NCI-H187 treated with DMSO at 0.1 percent for 48 hours (cell line): ENCODE results near the gene KCND2.
"Not testable (repeated sequence)": the region's sequence is repeated elsewhere in the genome, so short reads cannot be mapped to it uniquely, and the experiment has no call there.

ENCODE experiments used
- DNase-seq: peaks from one replicate; lab custom pipeline; 2025; lab: John Stamatoyannopoulos, UW

The KCND2 gene

GRCh38 chr7:120502132-120502531 is 229.2 kb downstream of the KCND2 start:
- no peak for DNase-seq

DNA sequence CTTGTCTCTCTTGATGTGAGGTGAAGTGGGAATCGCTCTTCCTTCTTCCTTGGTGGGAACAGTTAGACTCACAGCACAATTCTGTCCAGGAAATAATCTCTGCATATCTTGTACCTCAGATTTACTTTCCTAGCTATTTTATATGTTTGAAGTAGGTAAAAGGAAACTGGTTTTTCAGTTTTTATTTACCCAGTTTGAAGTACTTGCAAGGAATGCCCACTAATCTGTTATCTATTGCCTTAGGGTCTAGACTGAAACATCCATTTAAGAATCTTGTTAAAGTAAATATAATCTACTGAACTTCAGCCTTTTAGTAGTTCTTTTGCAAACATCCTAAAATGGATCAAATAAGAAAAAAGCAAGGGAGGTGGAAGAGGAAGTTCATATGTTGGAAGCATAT is 229.8 kb downstream of the KCND2 start:
- DNase-seq: no peak

DNA sequence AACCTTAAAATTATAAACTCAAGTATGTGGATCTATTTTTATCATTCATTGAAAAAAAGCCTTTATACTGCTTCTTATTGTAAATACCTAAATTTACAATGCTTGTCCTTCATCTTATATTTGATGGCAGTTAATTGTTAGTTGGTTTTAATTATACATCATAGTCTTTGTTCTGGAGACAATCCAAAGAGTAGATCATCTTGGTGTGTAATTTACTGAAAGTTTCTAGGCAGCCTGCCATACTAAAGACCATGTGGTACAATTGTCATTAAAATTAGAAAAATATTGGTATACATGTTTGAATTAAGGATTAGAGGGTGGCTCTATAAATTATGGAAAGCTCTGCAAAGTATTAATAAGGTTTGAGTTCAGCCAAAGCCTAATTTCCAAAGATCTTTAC is 231.4 kb downstream of the KCND2 start:
- DNase-seq: no peak

DNA sequence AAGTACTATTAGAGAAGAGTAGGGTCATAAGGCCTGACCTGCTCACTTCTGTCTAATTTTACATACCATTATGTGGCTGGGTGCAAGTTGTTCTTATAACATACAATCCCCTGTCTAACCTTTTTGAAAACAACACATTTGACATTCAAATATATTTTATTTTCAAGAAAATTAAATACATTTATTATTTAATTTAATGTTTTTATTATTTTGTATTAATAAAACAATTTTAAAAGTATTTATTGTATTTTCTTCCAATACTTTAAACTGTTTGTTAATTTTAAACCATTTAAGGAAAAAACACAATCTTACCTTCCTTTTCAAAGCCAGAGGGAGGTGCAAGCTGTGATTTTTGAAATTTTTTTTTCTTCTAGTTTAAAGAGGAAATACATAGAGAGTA is 232.8 kb downstream of the KCND2 start:
- no peak for DNase-seq

- no peak for DNase-seq
Observed at GRCh38 chr7:120512701-120513100, 239.7 kb downstream of the KCND2 start.

DNA sequence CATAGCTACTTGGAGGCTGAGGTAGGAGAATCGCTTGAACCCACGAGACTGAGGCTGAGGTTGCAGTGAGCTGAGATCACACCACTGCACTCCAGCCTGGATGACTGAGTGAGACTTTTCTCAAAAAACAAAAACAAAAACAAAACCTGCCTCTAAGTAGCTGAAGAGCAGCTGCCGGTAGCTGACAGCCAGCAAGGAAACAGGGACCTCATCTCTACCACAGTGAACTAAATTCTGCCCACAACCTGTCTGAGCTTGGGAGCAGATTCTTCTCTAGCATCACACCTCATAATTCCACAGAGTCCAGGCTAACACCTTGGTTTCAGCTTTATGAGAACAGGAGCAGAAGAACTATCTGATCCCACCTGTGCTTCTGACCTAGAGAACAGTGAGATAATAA is 246.2 kb downstream of the KCND2 start:
- no peak for DNase-seq

- no peak for DNase-seq
Observed at GRCh38 chr7:120521761-120522737, 249.1 kb downstream of the KCND2 start.

DNA sequence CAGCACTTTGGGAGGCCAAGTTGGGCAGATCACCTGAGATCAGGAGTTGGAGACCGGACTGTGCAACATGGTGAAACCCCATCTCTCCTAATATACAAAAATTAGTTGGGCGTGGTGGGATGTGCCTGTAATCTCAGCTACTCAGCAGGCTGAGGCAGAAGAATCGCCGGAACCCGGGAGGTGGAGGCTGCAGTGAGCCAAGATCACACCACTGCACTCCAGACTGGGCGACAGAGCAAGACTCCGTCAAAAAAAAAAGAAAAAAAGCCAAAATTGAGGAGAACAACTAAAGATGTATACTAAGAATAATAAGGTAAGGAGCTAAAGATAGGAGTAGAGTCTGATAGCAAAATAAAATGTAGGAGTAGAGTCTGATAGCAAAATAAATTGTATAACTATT is 251.0 kb downstream of the KCND2 start:
- no peak for DNase-seq

- no peak for DNase-seq
Observed at GRCh38 chr7:120526902-120527509, 254.0 kb downstream of the KCND2 start.

DNA sequence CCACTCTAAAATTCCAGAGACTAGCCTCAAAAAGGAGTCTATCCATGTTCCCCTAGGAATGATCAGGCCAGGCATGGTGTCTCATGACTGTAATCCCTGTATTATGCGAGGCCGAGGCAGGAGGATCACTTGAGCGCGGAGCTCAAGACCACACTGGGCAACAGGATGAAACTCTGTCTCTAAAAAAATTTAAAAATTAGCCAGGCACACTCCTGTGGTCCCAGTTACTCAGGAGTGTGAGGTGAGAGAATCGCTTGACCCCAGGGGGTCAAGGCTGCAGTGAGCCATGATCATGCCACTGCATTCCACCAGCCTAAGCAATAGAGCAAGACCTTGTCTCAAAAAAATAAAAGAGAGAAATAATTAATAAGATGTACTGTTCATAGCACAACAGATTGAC is 256.8 kb downstream of the KCND2 start:
- DNase-seq: no peak

GRCh38 chr7:120538335-120538734 is 265.4 kb downstream of the KCND2 start:
- DNase-seq: no peak

- DNase-seq: no peak
Observed at GRCh38 chr7:120539321-120539720, 266.3 kb downstream of the KCND2 start.

DNA sequence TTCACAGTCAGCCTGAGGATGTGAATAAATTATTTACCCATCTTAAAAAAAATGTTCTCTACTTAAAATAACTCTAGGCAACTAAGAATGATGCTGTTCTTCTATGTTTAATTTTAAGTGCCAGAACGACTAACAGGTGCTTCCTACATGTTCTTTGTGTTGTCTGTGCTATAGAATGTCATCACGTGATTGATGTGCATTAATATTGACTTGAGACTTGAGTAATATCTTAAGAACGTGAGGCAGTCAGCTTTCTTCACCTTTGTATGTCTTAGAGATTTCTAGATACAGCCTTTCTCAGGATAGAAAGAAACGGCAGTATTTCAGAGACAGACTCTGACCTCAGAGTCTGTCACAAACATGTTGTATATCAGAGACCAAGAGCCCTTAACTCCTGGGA is 274.6 kb downstream of the KCND2 start:
- DNase-seq: no peak

DNA sequence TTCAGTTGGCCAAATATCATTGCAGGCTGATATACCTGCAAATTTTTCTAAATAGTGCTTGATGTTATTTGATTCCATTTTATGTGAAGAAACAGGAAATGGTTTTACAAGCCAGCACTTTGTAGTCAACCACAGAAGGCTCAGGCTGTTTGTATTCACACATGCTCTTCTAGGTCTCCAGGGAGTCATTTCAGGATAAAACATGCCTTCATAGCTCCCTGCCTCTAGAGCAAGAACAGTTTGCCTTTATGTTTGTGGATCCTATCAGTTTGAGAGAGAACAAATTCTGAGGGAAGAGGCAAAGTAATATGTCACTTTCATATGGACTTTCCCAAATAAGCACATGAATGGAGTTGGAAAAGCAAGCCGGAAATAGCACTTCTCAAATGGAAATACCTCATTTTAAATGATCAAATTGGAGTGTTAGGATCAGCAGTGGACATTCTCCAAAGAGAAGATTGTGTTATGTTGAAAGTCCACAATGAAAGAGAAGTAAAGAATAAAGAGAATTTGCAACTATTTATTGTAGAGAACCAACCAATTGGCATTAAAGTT is 277.6 kb downstream of the KCND2 start:
- DNase-seq: peak; percentile 39

DNA sequence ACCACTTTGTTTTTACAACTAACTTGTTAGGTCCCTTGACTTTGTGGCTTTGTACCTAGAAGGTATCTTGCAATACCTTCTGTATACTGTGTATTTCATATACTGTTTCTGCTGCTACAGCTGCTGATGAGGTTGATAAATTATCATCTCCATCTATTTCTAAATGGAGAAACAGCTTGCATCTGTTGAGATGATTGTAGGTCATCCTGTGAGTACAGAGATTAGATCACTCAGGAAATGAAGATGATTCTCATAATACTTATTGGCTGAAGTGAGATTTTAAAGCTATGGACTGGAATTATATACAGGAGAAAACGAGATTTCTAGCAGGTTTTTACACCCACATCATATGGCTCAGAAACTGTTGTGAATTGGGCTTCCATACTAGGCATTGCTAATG is 280.5 kb downstream of the KCND2 start:
- DNase-seq: no peak

GRCh38 chr7:120554960-120555571 is 282.1 kb downstream of the KCND2 start:
- DNase-seq: peak; percentile 27

DNA sequence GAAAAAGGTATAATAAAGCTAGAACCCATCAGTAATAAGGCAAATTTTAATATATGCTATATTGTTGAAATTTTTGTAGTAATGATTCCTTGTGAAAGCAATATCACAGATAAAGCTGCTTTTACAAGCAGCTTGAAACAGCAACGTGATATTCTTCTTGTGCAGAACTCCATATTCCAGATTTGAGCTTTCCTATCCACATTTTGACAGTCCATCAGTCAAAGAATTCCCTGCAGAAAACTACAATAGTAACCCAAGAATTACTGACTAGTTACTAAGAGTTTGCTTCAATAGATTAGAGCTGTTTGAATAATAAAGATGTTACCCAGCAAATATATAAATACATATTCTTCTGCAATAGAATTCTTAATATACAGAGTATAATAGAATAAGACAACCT is 291.2 kb downstream of the KCND2 start:
- no peak for DNase-seq

- no peak for DNase-seq
Observed at GRCh38 chr7:120567204-120567603, 294.2 kb downstream of the KCND2 start.

- not testable (repeated sequence) for DNase-seq
Observed at GRCh38 chr7:120578657-120579056, 305.7 kb downstream of the KCND2 start.

GRCh38 chr7:120582916-120583315 is 309.9 kb downstream of the KCND2 start:
- no peak for DNase-seq

- DNase-seq: no peak
Observed at GRCh38 chr7:120583899-120584586, 311.1 kb downstream of the KCND2 start.

DNA sequence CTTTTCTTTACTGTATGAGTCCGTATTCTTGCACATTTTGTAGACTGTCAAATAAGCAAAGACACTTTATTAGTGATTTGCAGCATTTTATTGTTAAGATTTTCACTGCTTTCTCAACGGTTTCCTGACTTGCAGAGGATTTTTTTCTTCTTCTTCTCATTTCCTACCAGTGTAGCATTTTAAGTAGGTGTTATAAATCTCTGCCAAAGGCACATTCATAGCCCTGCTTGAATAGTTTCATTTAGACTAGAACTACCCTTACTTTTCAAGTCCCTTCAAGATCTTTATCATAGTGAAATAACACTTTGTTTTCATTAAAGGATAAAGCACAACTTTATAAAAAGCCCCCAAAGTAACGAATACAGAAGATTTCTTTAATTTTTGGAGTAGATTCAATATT is 313.6 kb downstream of the KCND2 start:
- no peak for DNase-seq
